ENCODE measurements around the gene PGAP3.

GRCh38 chr17:39687101-39687545 lies 734 bp downstream of the PGAP3 start:
- no peak for TF ChIP-seq POLR2A (IDR thresholded peaks at IDR 0.05)
- no peak for TF ChIP-seq CTCF (IDR thresholded peaks at IDR 0.05)

All from uterus (tissue), 2 donors.